Colonic mucosa (tissue), 4 donors: Measurements from ENCODE around the gene LPGAT1. TPM values are rescaled to one million over a fixed set of nuclear protein-coding genes. Genes with fewer than 3 reads are reported as not detected.

Experiments used
- DNase-seq: peaks from one replicate; pipeline ENCODE4 v3.0.0-alpha.2; 2020
- H3K27ac ChIP-seq: fragments of 200-600 bp; one replicate; pipeline ENCODE4 v1.8.0; 2021
- H3K27me3 ChIP-seq: fragments of 200-600 bp; one replicate; pipeline ENCODE4 v1.8.0; 2021
- H3K36me3 ChIP-seq: fragments of 200-600 bp; one replicate; pipeline ENCODE4 v1.8.0; 2021
- H3K4me1 ChIP-seq: fragments of 200-600 bp; one replicate; pipeline ENCODE4 v1.8.0; 2021; ENCODE audit warnings: mild to moderate bottlenecking
- H3K4me3 ChIP-seq: fragments of 200-600 bp; one replicate; pipeline ENCODE4 v1.8.0; 2021
- H3K9ac ChIP-seq, 2 donors: one replicate each; pipeline ENCODE4 v1.7.0; 2013; ENCODE audit warnings: control low read depth in 2 of 2, low read depth in 2 of 2, low read length in 2 of 2
- H3K9me3 ChIP-seq: fragments of 200-600 bp; one replicate; pipeline ENCODE4 v1.8.0; 2021
- CTCF ChIP-seq: fragments of 200-600 bp; IDR thresholded peaks from one replicate; pipeline ENCODE4 v1.8.0; 2022; ENCODE audit warnings: antibody characterized with exemption, mild to moderate bottlenecking
- intact Hi-C: fragments of 100-400 bp; cut with DNase I; formaldehyde crosslinking; loops from one replicate; pipeline ENCODE4 v1.14.1; 2022
- total RNA-seq, 2 donors: library from RNA; stranded (reverse); fragmentation: NEBNext Ultra II Directional in 1 of 2; extraction: Animal tissue kit (Norgen Biotek cat#: 25700) in 1 of 2; gene quantifications; one replicate each; pipeline ENCODE4 v1.2.1, GENCODE V29; 2021
- donor health status: healthy.
- donor health status: DM: no; HTN: no; CAD: no.
- donor health status: DM: no; HTN: no; CAD: no.

Gene LPGAT1
- total RNA-seq, 2 donors from 2014 or later: 44.2 to 50.8 TPM

GRCh38 chr1:211843018-211843417 lies 12.5 kb upstream of the LPGAT1 start:
- TF ChIP-seq CTCF: no peak
- Histone ChIP-seq H3K27me3 (no peaks in the 10 kb centered on the region), H3K9me3 (no peaks in the 10 kb centered on the region), H3K9ac (no peak overlapping the region), H3K27ac (no peak overlapping the region), H3K4me1 (peaks cover 3% of the 10 kb centered on the region), H3K36me3 (no peaks in the 10 kb centered on the region), H3K4me3 (no peak overlapping the region)
- intact Hi-C loops: no loop called here
- no peak for DNase-seq

GRCh38 chr1:211842518-211842917 lies 12.0 kb upstream of the LPGAT1 start:
- Histone ChIP-seq H3K9ac (no peak overlapping the region), H3K36me3 (no peaks in the 10 kb centered on the region), H3K27ac (no peak overlapping the region), H3K27me3 (no peaks in the 10 kb centered on the region), H3K4me3 (no peak overlapping the region), H3K4me1 (peaks cover 3% of the 10 kb centered on the region), H3K9me3 (no peaks in the 10 kb centered on the region)
- no peak for DNase-seq
- intact Hi-C loops: no loop called here
- no peak for TF ChIP-seq CTCF

GRCh38 chr1:211839106-211839505 lies 8.5 kb upstream of the LPGAT1 start:
- DNase-seq: no peak
- peaks cover 3% of the 10 kb centered on the region for H3K4me1 ChIP-seq
- intact Hi-C loops: no loop called here

DNA sequence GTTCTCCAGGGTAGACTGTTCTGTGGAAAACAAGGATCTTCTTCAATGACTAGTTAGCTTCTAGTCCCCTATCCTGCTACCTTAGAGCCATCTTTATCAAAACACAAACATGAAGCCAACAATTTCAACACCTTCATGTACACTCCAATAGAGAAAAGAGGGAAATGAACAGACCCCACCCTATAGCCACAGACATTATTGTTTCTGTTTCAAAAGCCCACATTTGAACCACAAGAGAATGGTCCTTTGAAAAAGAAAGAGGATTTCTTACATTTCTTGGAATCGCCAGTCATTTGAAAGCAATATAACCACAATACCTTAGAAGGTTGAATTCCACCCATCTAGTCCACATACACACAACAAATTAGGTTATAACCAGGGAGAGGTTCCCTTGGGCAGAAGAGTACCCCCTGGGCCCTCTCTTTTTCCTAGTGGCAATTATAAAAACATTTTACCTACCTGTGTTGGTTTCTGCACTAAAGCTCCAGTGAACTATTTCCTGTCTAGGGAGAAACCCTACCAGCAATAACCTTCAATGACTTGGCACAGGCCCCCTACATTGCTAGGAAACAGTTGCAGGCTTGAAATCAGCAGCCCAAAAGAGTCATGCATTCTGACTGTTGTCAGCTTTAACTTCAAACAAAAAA lies 2.7 kb upstream of the LPGAT1 start:
- Histone ChIP-seq H3K27ac (no peak overlapping the region), H3K36me3 (no peaks in the 10 kb centered on the region), H3K9me3 (no peaks in the 10 kb centered on the region), H3K4me3 (no peak overlapping the region), H3K27me3 (no peaks in the 10 kb centered on the region), H3K9ac (no peak overlapping the region), H3K4me1 (no peaks in the 10 kb centered on the region)
- no peak for DNase-seq
- intact Hi-C loops: loop anchor here (5.0 kb wide), 2 partner anchors 114 to 136 kb away; no protein-coding TSS in a partner anchor
- no peak for TF ChIP-seq CTCF

More at GRCh38 chr1:211839106-211839505, 8.5 kb upstream of the LPGAT1 start:
- H3K27me3 ChIP-seq: no peaks in the 10 kb centered on the region
- H3K36me3 ChIP-seq: no peaks in the 10 kb centered on the region
- no peak overlapping the region for H3K9ac ChIP-seq
- TF ChIP-seq CTCF: no peak
- H3K27ac ChIP-seq: no peak overlapping the region
- no peak overlapping the region for H3K4me3 ChIP-seq
- H3K9me3 ChIP-seq: no peaks in the 10 kb centered on the region

DNA sequence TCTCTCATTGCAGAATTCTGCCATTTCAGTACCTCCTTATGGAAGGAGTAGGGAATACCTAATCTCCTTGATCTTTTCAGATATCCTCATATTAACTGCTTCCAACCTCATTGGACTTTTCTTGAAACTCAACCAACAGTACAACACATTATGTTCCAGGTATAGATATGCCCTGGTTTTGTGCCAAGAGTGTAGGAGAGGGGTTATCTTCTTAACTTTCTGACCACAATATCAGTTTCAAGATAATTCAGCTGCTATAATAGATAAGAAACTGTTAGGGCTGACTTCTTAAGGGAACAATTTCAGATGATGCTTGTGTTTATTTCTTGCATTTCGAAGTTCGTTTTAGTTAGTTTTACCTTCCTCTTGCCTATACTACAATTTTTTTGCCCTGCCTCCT lies 2.1 kb upstream of the LPGAT1 start:
- Histone ChIP-seq H3K27ac (no peak overlapping the region), H3K27me3 (no peaks in the 10 kb centered on the region), H3K4me3 (no peak overlapping the region), H3K4me1 (no peaks in the 10 kb centered on the region), H3K9ac (no peak overlapping the region), H3K36me3 (no peaks in the 10 kb centered on the region), H3K9me3 (no peaks in the 10 kb centered on the region)
- intact Hi-C loops: loop anchor here (5.0 kb wide), 2 partner anchors 115 to 135 kb away; no protein-coding TSS in a partner anchor
- no peak for TF ChIP-seq CTCF
- DNase-seq: no peak
